Common myeloid progenitor, CD34-positive (primary cell): ENCODE results near the gene KCNIP4.

Experiments used
- CTCF ChIA-PET: fragments of 350-600 bp; sonication (Branson Sonifier 250); formaldehyde crosslinking; loops from one replicate; lab custom pipeline; 2021; ENCODE audit warnings: antibody characterized with exemption; lab: Charles Lee
- POLR2A ChIA-PET: fragments of 350-600 bp; sonication (Branson Sonifier 250); formaldehyde crosslinking; loops from one replicate; lab custom pipeline; 2021; ENCODE audit warnings: antibody characterized with exemption; lab: Charles Lee
- DNase-seq, 3 donors: peaks; one replicate each; pipeline versions ENCODE4 v3.0.0 to v3.0.0-alpha.2; 2013
- H3K27ac ChIP-seq, 2 experiments: 1 replicate in 1 of 2; 2 replicates in 1 of 2; pipeline ENCODE4 v1.7.0; 2013; ENCODE audit warnings: inconsistent platforms in 2 of 2, low read length in 2 of 2, mild to moderate bottlenecking in 2 of 2, low read depth in 1 of 2, moderate library complexity in 1 of 2; ENCODE audit not compliant: severe bottlenecking in 2 of 2, insufficient read depth in 1 of 2, poor library complexity in 1 of 2
- H3K27me3 ChIP-seq, 5 experiments: replicated peaks in 2 of 5; 1 replicate in 3 of 5; 2 replicates in 2 of 5; pipeline versions ENCODE4 v1.6.1 to v1.7.0; 2013; ENCODE audit warnings: low read length in 4 of 5, mild to moderate bottlenecking in 2 of 5, moderate library complexity in 2 of 5, inconsistent platforms in 1 of 5; ENCODE audit not compliant: insufficient read depth in 5 of 5, control insufficient read depth in 4 of 5
- H3K36me3 ChIP-seq, 4 experiments: 1 replicate in 2 of 4; 2 replicates in 2 of 4; pipeline versions ENCODE4 v1.6.1 to v1.7.0; 2013; ENCODE audit warnings: low read length in 3 of 4, control low read depth in 1 of 4, mild to moderate bottlenecking in 1 of 4; ENCODE audit not compliant: control insufficient read depth in 4 of 4, insufficient read depth in 4 of 4
- H3K4me1 ChIP-seq, 4 experiments: 1 replicate in 3 of 4; 2 replicates in 1 of 4; pipeline versions ENCODE4 v1.6.1 to v1.7.1; 2013; ENCODE audit warnings: low read length in 3 of 4, mild to moderate bottlenecking in 3 of 4, control low read depth in 1 of 4, inconsistent platforms in 1 of 4, moderate library complexity in 1 of 4; ENCODE audit not compliant: control insufficient read depth in 4 of 4, insufficient read depth in 4 of 4; ENCODE audit errors: control extremely low read depth in 1 of 4
- H3K4me3 ChIP-seq, 7 experiments: 1 replicate in 4 of 7; 2 replicates in 3 of 7; pipeline versions ENCODE4 v1.5.1 to v1.7.0; 2013; ENCODE audit warnings: mild to moderate bottlenecking in 7 of 7, low read length in 6 of 7, moderate library complexity in 6 of 7, inconsistent platforms in 2 of 7, low read depth in 2 of 7, control low read depth in 1 of 7; ENCODE audit not compliant: insufficient read depth in 4 of 7, control insufficient read depth in 1 of 7; ENCODE audit errors: extremely low read depth in 1 of 7
- H3K9me3 ChIP-seq, 5 experiments: 1 replicate in 4 of 5; 2 replicates in 1 of 5; pipeline versions ENCODE4 v1.6.1 to v1.7.1; 2013; ENCODE audit warnings: low read length in 4 of 5, mild to moderate bottlenecking in 2 of 5, inconsistent platforms in 1 of 5, low read depth in 1 of 5, moderate library complexity in 1 of 5; ENCODE audit not compliant: control insufficient read depth in 4 of 5, insufficient read depth in 2 of 5; ENCODE audit errors: control extremely low read depth in 1 of 5
- WGBS: methylation state at CpG from one replicate; pipeline ENCODE4 v1.1.5; 2013; ENCODE audit not compliant: insufficient coverage; 5-methylcytosine and 5-hydroxymethylcytosine counted together

KCNIP4 gene

DNA sequence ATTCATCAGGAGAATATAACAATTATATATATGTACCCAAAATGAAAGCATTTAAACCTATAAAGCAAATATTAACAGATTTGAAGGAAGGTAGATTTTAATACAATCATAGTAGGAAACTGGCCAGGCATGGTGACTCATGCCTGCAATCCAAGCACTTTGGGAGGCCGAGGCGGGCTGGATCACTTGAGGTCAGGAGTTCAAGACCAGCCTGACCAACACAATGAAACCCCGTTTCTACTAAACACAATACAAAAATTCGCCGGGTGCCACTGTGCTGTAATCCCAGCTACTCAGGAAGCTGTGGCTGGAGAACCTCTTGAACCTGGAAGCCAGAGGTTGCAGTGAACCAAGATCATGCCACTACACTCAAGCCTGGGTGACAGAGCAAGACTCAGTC, 118.3 kb downstream of the KCNIP4 start:
- Histone ChIP-seq H3K27me3 (no peaks in the 10 kb centered on the region), H3K27ac (no peak overlapping the region), H3K9me3 (no peaks in the 10 kb centered on the region), H3K36me3 (no peaks in the 10 kb centered on the region), H3K4me1 (no peaks in the 10 kb centered on the region), H3K4me3 (no peak overlapping the region)
- POLR2A ChIA-PET: no interaction called here
- DNase-seq: no peak
- WGBS: 100% methylated on average over 2 of the region's 5 CpGs
- CTCF ChIA-PET: no interaction called here

DNA sequence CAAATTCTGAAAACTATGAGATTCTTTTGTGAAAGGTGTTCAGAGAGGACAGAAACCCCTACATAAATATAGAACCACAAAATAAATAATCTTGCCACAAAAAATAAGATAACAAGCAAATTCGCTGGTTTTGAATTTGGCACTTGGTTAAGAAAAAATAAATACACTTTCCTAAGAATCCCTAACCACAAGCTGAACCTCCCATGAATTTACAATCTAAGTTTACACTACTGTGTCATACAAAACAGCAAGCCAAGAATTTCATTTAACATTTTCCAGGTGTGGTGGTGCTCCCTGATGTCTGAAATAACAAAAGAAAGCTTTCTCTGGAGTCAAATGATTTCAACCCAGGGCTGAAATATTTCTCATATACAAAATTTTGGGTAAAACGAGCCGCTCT, 121.0 kb downstream of the KCNIP4 start:
- Histone ChIP-seq H3K27me3 (no peaks in the 10 kb centered on the region), H3K36me3 (no peaks in the 10 kb centered on the region), H3K4me3 (no peak overlapping the region), H3K27ac (no peak overlapping the region), H3K4me1 (no peaks in the 10 kb centered on the region), H3K9me3 (no peaks in the 10 kb centered on the region)
- WGBS: no CpG with 5 or more reads among the region's 3 CpGs
- ChIA-PET CTCF (no interaction called here), POLR2A (no interaction called here)
- no peak for DNase-seq

DNA sequence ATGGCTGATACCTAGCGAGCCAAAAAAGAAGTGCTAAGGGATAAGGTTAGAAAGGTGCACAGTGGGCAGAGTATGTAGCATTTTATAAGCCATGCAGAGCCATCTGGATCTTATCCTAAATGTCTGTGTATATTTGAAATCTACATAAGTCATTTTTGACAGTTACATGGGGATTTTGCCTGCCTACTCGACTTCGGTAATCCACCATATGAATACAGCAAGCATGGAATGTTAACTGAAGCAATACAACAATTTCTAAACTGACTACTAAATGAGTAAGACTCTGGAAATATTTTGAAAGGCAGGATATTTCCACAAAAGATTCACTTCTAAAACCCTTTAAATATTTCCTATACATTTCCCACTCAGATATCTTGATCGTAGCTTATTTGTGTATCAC, 122.5 kb downstream of the KCNIP4 start:
- Histone ChIP-seq H3K36me3 (no peaks in the 10 kb centered on the region), H3K4me3 (no peak overlapping the region), H3K9me3 (no peaks in the 10 kb centered on the region), H3K27me3 (no peaks in the 10 kb centered on the region), H3K4me1 (no peaks in the 10 kb centered on the region), H3K27ac (no peak overlapping the region)
- ChIA-PET CTCF (no interaction called here), POLR2A (no interaction called here)
- no peak for DNase-seq
- WGBS: 88% methylated on average over 1 of the region's 4 CpGs

DNA sequence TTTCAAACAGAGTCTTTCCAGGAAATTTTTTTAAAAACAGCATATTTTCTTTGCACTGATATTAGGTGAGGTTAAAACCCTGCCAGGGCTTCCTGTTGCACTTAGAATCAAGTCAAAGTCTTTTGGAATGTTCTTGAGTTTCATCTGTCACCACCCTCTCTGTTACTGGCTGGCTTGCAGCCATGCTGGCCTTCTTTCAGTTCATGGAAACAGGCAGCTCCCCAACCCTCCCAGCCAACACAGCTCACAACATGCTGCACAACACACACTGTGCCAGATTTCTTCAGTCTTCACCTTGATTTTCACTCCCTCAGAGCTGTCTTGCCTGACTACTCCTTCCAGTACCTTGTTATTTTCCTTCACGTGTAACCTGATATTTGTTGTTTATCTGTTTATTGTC, 129.5 kb downstream of the KCNIP4 start:
- H3K27me3 ChIP-seq: no peaks in the 10 kb centered on the region
- ChIA-PET CTCF (no interaction called here), POLR2A (no interaction called here)
- H3K27ac ChIP-seq: no peak overlapping the region
- H3K36me3 ChIP-seq: no peaks in the 10 kb centered on the region
- H3K4me1 ChIP-seq: no peaks in the 10 kb centered on the region
- H3K9me3 ChIP-seq: peaks cover 0 to 6% (median 1%) of the 10 kb centered on the region in 5 experiments
- H3K4me3 ChIP-seq: no peak overlapping the region
- no CpG with 5 or more reads among the region's 1 CpG for WGBS
- DNase-seq: no peak

DNA sequence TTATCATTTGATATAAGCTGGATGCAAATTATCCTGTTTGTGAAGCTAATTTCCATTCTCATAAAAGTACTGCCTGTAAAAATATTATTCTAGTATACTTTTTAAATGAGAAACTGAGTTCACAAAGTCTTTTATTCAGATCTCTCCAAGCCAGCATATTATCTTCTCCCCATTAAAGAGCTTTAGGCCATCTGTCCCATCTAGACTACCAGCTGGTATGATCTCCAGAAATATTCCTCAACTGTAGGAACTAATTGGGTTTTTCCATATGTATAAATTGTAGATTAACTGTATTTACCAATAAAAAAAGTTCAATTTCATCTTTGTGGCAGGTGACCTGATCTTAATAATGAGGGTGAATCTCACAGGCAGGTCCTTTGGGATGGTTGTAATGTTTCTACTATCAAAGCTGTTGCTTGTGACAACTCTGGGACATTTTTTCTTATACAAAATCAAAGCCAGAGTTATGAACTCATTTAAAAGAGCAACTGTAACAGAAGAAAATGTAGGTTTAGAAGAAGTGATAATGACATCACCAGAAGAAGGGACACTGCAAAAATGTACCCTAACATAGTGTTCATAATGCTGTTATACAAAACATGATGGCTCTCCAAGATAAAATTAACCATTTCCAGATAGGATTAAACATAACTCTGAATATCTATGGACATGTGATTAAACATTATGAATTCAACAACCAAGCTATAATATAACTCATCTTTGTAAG, 132.8 kb downstream of the KCNIP4 start:
- Histone ChIP-seq H3K27me3 (no peaks in the 10 kb centered on the region), H3K4me1 (no peaks in the 10 kb centered on the region), H3K9me3 (peaks cover 0 to 6% (median 1%) of the 10 kb centered on the region in 5 experiments), H3K4me3 (no peak overlapping the region), H3K27ac (no peak overlapping the region), H3K36me3 (no peaks in the 10 kb centered on the region)
- no peak for DNase-seq
- POLR2A ChIA-PET: no interaction called here
- CTCF ChIA-PET: no interaction called here

DNA sequence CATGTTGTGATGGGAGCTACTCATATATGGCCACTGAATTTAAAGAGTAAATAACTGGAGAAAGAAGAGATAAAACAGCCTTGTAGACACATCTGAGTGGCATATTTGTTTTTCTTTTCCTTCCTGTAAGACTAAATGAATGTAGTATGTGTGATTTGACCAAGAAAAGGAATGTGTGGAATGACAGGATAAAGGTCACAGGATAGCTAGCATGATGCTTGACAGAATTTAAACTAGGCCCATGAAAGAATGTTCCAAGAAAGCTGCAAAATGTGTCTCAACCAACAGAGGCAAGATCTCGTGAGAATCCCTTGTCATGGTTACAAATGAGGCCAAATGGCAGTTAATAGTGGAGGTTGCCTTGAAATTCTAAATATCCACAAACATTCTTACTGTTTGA, 137.0 kb downstream of the KCNIP4 start:
- ChIA-PET POLR2A (no interaction called here), CTCF (no interaction called here)
- H3K9me3 ChIP-seq: peaks cover 0 to 2% (median 0%) of the 10 kb centered on the region in 5 experiments
- 100% methylated on average over 1 of the region's 1 CpG for WGBS
- no peaks in the 10 kb centered on the region for H3K36me3 ChIP-seq
- no peak overlapping the region for H3K27ac ChIP-seq
- no peaks in the 10 kb centered on the region for H3K27me3 ChIP-seq
- no peak overlapping the region for H3K4me3 ChIP-seq
- no peaks in the 10 kb centered on the region for H3K4me1 ChIP-seq
- DNase-seq: no peak

DNA sequence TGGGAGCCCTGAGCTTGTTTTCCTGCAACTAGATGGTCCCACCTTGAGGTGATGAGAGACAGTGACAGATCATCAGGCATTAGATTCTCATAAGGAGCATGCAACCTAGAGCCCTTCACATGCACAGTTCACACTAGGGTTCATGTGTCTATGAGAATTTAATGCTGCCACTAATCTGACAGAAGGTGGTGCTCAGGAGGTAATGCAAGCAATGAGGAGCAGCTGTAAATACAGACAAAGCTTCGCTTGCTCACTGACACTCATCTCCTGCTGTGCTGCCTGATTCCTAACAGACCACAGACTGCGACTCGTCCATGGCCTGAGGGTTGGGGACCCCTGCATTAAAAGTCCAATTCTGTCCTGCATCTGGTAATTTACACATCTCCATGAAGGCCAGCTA, 141.6 kb downstream of the KCNIP4 start:
- Histone ChIP-seq H3K27me3 (no peaks in the 10 kb centered on the region), H3K4me3 (no peak overlapping the region), H3K9me3 (no peaks in the 10 kb centered on the region), H3K27ac (no peak overlapping the region), H3K4me1 (no peaks in the 10 kb centered on the region), H3K36me3 (no peaks in the 10 kb centered on the region)
- POLR2A ChIA-PET: no interaction called here
- DNase-seq: no peak
- 92% methylated on average over 3 of the region's 3 CpGs for WGBS
- CTCF ChIA-PET: no interaction called here
